ENCODE measurements around the gene ANTXRL. TPM values are rescaled to one million over a fixed set of nuclear protein-coding genes. Genes with fewer than 3 reads are reported as not detected.
"Not testable (repeated sequence)": the region's sequence is repeated elsewhere in the genome, so short reads cannot be mapped to it uniquely, and the experiment has no call there.

Gene ANTXRL
- total and polyA plus RNA-seq, 8 donors = 0.15 TPM; not detected in 7

DNA sequence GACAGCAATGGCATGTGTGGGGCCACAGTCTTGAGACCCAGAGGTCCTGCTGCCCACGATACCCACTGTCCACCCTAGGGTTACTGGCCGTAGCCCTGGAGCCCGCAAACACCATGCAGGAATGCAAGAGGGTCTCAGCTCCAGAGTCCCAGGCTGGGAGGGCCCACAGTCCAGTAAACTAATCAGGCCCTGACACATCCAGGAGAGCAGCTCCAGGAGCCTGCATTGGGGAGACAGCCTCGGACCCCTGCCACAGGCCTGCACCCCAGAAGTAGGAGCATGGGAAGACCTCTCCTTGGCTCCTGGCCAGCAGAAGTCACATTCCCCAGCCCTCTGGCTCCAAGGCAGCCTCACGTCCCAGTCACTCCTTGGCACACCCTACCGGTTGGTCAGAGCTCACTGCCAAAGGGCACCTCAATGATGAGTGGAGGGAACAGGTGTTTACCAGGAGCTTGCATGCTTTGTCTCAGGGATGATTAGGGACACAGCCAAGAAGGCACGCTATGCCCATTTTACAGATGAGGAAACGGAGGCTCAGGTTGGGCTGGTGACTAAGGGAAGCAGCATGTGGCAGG lies 81.0 kb downstream of the ANTXRL start:
- H3K4me3 ChIP-seq; intact Hi-C loops (cut with DNase I); H3K4me1 ChIP-seq; FAIRE-seq; ATAC-seq; H3K27ac ChIP-seq; H3K36me3 ChIP-seq; H3K9me3 ChIP-seq; H3K27me3 ChIP-seq: not testable (repeated sequence)
- DNase-seq = peak in 1 of 6 donors; percentile 13
- 68 to 76% methylated on average over 3 to 6 of the region's 8 CpGs for WGBS, 2 donors

DNA sequence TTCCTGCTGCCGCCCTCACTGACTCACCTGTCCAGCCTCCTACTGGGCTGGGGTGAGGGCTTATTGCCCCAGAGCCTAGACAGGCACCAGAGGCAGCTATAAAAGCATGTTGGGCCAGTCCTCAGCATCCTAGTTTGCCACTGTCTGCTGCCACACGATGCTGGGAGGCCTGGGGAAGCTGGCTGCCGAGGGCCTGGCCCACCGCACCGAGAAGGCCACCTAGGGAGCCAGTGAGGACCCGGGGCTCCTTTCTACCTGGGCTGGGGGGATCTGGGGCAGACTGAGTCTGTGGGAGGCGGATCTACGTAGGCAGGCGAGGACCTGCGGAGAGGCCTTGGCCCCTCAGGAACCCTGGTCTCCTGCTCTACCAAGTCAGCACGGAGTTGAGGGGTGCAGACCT lies 82.2 kb downstream of the ANTXRL start:
- H3K36me3 ChIP-seq; H3K4me1 ChIP-seq; H3K9me3 ChIP-seq; intact Hi-C loops (cut with DNase I); H3K27me3 ChIP-seq; DNase-seq; ATAC-seq; H3K27ac ChIP-seq; H3K4me3 ChIP-seq; FAIRE-seq: not testable (repeated sequence)
- 92 to 95% methylated on average over 8 to 10 of the region's 11 CpGs for WGBS, 2 donors

DNA sequence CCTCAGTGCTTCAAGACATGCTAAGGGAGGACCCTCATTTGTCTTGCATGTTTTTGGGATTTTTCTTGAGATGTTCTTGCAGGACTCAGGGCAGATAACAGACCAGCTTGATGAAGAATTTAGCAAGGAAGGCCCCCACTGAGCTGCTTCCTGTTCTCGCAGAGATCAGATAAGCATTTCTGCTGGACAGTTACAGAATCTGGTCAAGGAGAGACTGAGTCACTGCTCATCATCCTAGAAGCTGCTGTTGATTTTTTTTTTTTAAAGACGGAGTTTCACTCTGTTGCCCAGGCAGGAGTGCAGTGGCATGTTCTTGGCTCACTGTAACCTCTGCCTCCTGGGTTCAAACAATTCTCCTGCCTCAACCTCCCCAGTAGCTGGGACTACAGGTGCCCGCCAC lies 87.6 kb downstream of the ANTXRL start:
- H3K9me3 ChIP-seq; H3K27me3 ChIP-seq; H3K4me1 ChIP-seq; H3K4me3 ChIP-seq; H3K36me3 ChIP-seq; DNase-seq; H3K27ac ChIP-seq; ATAC-seq; FAIRE-seq; intact Hi-C loops (cut with DNase I): not testable (repeated sequence)
- 80 to 83% methylated on average over 2 of the region's 3 CpGs for WGBS, 2 donors

DNA sequence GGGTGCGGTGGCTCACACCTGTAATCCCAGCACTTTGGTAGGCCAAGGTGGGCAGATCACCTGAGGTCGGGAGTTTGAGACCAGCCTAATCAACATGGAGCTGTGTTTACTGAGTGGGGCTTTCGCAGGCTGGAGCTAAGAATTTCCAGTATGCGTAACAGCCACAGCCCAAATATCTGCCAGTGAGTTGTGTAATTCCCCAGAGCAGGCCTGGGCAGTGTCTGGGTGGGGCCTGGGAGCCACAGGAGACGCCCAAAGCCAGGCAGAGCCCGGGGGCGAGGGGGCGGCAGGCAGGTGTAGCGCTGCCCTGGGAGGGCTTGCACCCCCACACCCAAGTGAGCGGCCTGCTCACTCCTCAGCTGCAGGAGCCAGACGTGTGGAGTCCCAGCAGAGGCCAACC lies 88.6 kb downstream of the ANTXRL start, which contains the start of gene ANXA8L1:
Gene ANXA8L1 (plus strand): TSS at position 371 of the 400 bp plus-strand sequence. CDS start 76 bp downstream, outside the sequence.
- ATAC-seq = peak in 1 of 4 donors; percentile 38
- DNase-seq; H3K9me3 ChIP-seq; H3K27me3 ChIP-seq; FAIRE-seq; H3K27ac ChIP-seq; H3K36me3 ChIP-seq; H3K4me3 ChIP-seq; intact Hi-C loops (cut with DNase I); H3K4me1 ChIP-seq: not testable (repeated sequence)
- 87 to 93% methylated on average over 3 to 5 of the region's 11 CpGs for WGBS, 2 donors

- H3K9me3 ChIP-seq; H3K36me3 ChIP-seq; DNase-seq; H3K27me3 ChIP-seq; intact Hi-C loops (cut with DNase I); H3K4me1 ChIP-seq; FAIRE-seq; H3K4me3 ChIP-seq; H3K27ac ChIP-seq: not testable (repeated sequence)
- peak in 2 of 4 donors; percentile 36 to 60 for ATAC-seq
- WGBS, 2 donors = no CpG with 5 or more reads among the region's 1 CpG
Observed at GRCh38 chr10:46377022-46377421, 90.2 kb downstream of the ANTXRL start.

- H3K9me3 ChIP-seq; H3K4me3 ChIP-seq; intact Hi-C loops (cut with DNase I); H3K4me1 ChIP-seq; H3K36me3 ChIP-seq; FAIRE-seq; H3K27me3 ChIP-seq; H3K27ac ChIP-seq; DNase-seq: not testable (repeated sequence)
- 73% methylated on average over 1 of the region's 4 CpGs; no CpG with 5 or more reads in 1 of the 2 donors for WGBS, 2 donors
- ATAC-seq = peak in 3 of 4 donors; percentile 22 to 67 (median 62)
Observed at GRCh38 chr10:46377651-46378050, 90.9 kb downstream of the ANTXRL start.

- H3K36me3 ChIP-seq; H3K9me3 ChIP-seq; H3K4me1 ChIP-seq; FAIRE-seq; H3K27ac ChIP-seq; intact Hi-C loops (cut with DNase I); DNase-seq; H3K27me3 ChIP-seq; H3K4me3 ChIP-seq: not testable (repeated sequence)
- peak in 3 of 4 donors; percentile 9 to 70 (median 62) for ATAC-seq
- WGBS, 2 donors = 44% methylated on average over 6 of the region's 8 CpGs; no CpG with 5 or more reads in 1 of the 2 donors
Observed at GRCh38 chr10:46378108-46378507, 91.3 kb downstream of the ANTXRL start.

DNA sequence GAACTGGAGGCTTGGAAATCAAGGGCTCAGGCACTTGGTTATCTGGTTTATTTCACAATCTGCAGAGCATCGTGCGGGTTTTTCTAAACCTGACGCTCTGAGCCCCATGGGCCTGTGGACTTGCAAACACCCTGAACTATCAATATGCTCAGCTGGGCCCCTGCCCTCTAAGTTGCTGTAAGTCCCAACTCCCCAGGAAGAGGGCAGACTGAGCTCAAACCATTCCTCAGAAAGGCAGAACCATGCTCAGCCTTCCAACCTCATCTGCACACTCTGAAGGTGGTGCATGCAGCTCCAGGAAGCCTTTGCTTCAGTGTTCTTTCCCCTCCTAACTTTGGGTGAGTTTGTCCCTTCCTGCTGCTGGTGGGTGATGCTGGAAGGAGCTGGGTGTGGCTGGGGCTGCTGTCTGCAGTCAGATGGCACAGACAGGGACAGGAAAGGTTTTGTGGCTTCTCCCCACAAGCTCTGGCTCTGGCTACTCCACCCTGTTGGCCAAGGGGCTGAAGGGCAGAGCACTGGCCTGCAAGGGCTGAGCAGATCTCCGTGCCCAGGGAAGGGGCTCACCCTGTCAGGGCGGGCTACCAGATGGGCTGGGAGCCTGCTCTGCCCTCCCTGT lies 92.5 kb downstream of the ANTXRL start:
- ATAC-seq; H3K27ac ChIP-seq; H3K4me3 ChIP-seq; intact Hi-C loops (cut with DNase I); H3K27me3 ChIP-seq; DNase-seq; FAIRE-seq; H3K9me3 ChIP-seq; H3K36me3 ChIP-seq; H3K4me1 ChIP-seq: not testable (repeated sequence)
- 53% methylated on average over 2 of the region's 5 CpGs; no CpG with 5 or more reads in 1 of the 2 donors for WGBS, 2 donors

Other genes with a start within 250 kb of the ANTXRL start
- not detected for gene MSMB, start 240.7 kb upstream of the ANTXRL start, total RNA-seq
- gene MSMB, start 240.7 kb upstream of the ANTXRL start, polyA plus RNA-seq = under 1 TPM in 1 of 2 donors, not detected in 1; 0.84 TPM
- gene ANXA8L1, start 88.8 kb downstream of the ANTXRL start, total RNA-seq = under 1 TPM in 1 of 6 donors, not detected in 5; 0.19 TPM
- 1 to 10 TPM in 1 of 2 donors, under 1 TPM in 1; 0.12 to 1.2 TPM for gene ANXA8L1, start 88.8 kb downstream of the ANTXRL start, polyA plus RNA-seq
- not detected for gene NPY4R, start 179.0 kb downstream of the ANTXRL start, total RNA-seq
- not detected for gene NPY4R, start 179.0 kb downstream of the ANTXRL start, polyA plus RNA-seq

All from pancreas (tissue), 10 donors.